Stimulated activated naive B cell treated with anti-CD40 and anti-IgM and Interleukin-4, amounts not matched to agents 10 μg/mL and 1 μg/mL and 100 μg/mL, for 72 hours (primary cell): ENCODE data around the gene FOXP1.

ENCODE experiments used
- ATAC-seq, 2 donors: fragments of 150-1000 bp; cut with Tn5 transposase; replicated peaks; 2 replicates each; pipeline ENCODE4 v1.10.0; 2021; ENCODE audit warnings: moderate library complexity in 1 of 2
- DNase-seq: peaks from one replicate; pipeline ENCODE4 v3.0.0; 2021
- H3K27ac Mint-ChIP-seq: one replicate; pipeline ENCODE4 v1.8.0; 2022; ENCODE audit warnings: mild to moderate bottlenecking, mixed read lengths
- H3K27me3 Mint-ChIP-seq, 2 donors: one replicate each; pipeline ENCODE4 v1.8.0; 2022; ENCODE audit warnings: mixed read lengths in 2 of 2
- H3K36me3 Mint-ChIP-seq, 2 donors: one replicate each; pipeline ENCODE4 v1.8.0; 2022; ENCODE audit warnings: mixed read lengths in 2 of 2, mild to moderate bottlenecking in 1 of 2
- H3K4me1 Mint-ChIP-seq, 2 donors: one replicate each; pipeline ENCODE4 v1.8.0; 2022; ENCODE audit warnings: mixed read lengths in 2 of 2, mild to moderate bottlenecking in 1 of 2
- H3K4me3 Mint-ChIP-seq, 2 donors: one replicate each; pipeline ENCODE4 v1.8.0; 2022; ENCODE audit warnings: mild to moderate bottlenecking in 2 of 2, mixed read lengths in 2 of 2, moderate library complexity in 1 of 2
- H3K9me3 Mint-ChIP-seq, 2 donors: one replicate each; pipeline ENCODE4 v1.8.0; 2022; ENCODE audit warnings: mixed read lengths in 2 of 2, mild to moderate bottlenecking in 1 of 2

The FOXP1 gene

GRCh38 chr3:71392251-71392650 lies 191.3 kb downstream of the FOXP1 start:
- H3K4me1 Mint-ChIP-seq: peaks cover 39 to 74% of the 10 kb centered on the region in 2 donors
- peak; percentile 65 to 68 for ATAC-seq

GRCh38 chr3:71391361-71391760 lies 192.2 kb downstream of the FOXP1 start:
- Mint-ChIP-seq H3K27me3 (no peaks in the 10 kb centered on the region), H3K27ac (peak overlapping the region; percentile 94), H3K9me3 (no peaks in the 10 kb centered on the region), H3K4me1 (peaks cover 42 to 77% of the 10 kb centered on the region in 2 donors), H3K4me3 (peak overlapping the region; percentile 74 to 76), H3K36me3 (peaks cover 4 to 8% of the 10 kb centered on the region in 2 donors)
- ATAC-seq: peak in 1 of 2 donors; percentile 21
- no peak for DNase-seq

More at GRCh38 chr3:71392251-71392650, 191.3 kb downstream of the FOXP1 start:
- Mint-ChIP-seq H3K27ac (peak overlapping the region; percentile 97), H3K27me3 (no peaks in the 10 kb centered on the region), H3K9me3 (no peaks in the 10 kb centered on the region), H3K36me3 (peaks cover 2 to 4% of the 10 kb centered on the region in 2 donors), H3K4me3 (peak overlapping the region; percentile 73 to 76)
- DNase-seq: no peak

- ATAC-seq: no peak
- Mint-ChIP-seq H3K4me1 (peaks cover 41 to 77% of the 10 kb centered on the region in 2 donors), H3K36me3 (peaks cover 8 to 10% of the 10 kb centered on the region in 2 donors), H3K9me3 (no peaks in the 10 kb centered on the region), H3K27ac (peak overlapping the region; percentile 92), H3K27me3 (no peaks in the 10 kb centered on the region), H3K4me3 (peak overlapping the region; percentile 71 to 75)
- no peak for DNase-seq
Observed at GRCh38 chr3:71389911-71390573, 193.5 kb downstream of the FOXP1 start.

- Mint-ChIP-seq H3K27me3 (no peaks in the 10 kb centered on the region), H3K9me3 (no peaks in the 10 kb centered on the region), H3K36me3 (peaks cover 8 to 12% of the 10 kb centered on the region in 2 donors), H3K4me3 (peak overlapping the region; percentile 19 to 44), H3K27ac (peak overlapping the region; percentile 51), H3K4me1 (peaks cover 48 to 82% of the 10 kb centered on the region in 2 donors)
- ATAC-seq (peak in 1 of 2 donors; percentile 2), DNase-seq (no peak)
Observed at GRCh38 chr3:71389191-71389590, 194.3 kb downstream of the FOXP1 start.

- no peaks in the 10 kb centered on the region for H3K27me3 Mint-ChIP-seq
- peaks cover 47 to 82% of the 10 kb centered on the region in 2 donors for H3K4me1 Mint-ChIP-seq
- H3K9me3 Mint-ChIP-seq: peaks cover under 1 to 2% of the 10 kb centered on the region in 2 donors
Observed at GRCh38 chr3:71388535-71389120, 194.9 kb downstream of the FOXP1 start.

GRCh38 chr3:71387586-71387985 lies 195.9 kb downstream of the FOXP1 start:
- Mint-ChIP-seq H3K9me3 (peaks cover 5% of the 10 kb centered on the region in 2 donors), H3K4me1 (peaks cover 55 to 87% of the 10 kb centered on the region in 2 donors), H3K4me3 (peak overlapping the region; percentile 65 to 77), H3K27me3 (no peaks in the 10 kb centered on the region), H3K27ac (peak overlapping the region; percentile 95), H3K36me3 (peaks cover 16 to 24% of the 10 kb centered on the region in 2 donors)
- ATAC-seq: no peak
- no peak for DNase-seq

More at GRCh38 chr3:71388535-71389120, 194.9 kb downstream of the FOXP1 start:
- DNase-seq: no peak
- H3K36me3 Mint-ChIP-seq: peaks cover 9 to 15% of the 10 kb centered on the region in 2 donors
- peak; percentile 53 to 62 for ATAC-seq
- H3K27ac Mint-ChIP-seq: peak overlapping the region; percentile 95
- H3K4me3 Mint-ChIP-seq: peak overlapping the region; percentile 65 to 77

GRCh38 chr3:71384837-71385716 lies 198.5 kb downstream of the FOXP1 start:
- ATAC-seq (no peak), DNase-seq (no peak)
- no peaks in the 10 kb centered on the region for H3K27me3 Mint-ChIP-seq
- peaks cover 19 to 32% of the 10 kb centered on the region in 2 donors for H3K36me3 Mint-ChIP-seq
- H3K9me3 Mint-ChIP-seq: peaks cover 5% of the 10 kb centered on the region in 2 donors
- H3K4me1 Mint-ChIP-seq: peaks cover 43 to 82% of the 10 kb centered on the region in 2 donors
- peak overlapping the region; percentile 71 for H3K4me3 Mint-ChIP-seq
- peak overlapping the region; percentile 93 for H3K27ac Mint-ChIP-seq

GRCh38 chr3:71384388-71384787 lies 199.1 kb downstream of the FOXP1 start:
- peaks cover 5% of the 10 kb centered on the region in 2 donors for H3K9me3 Mint-ChIP-seq
- H3K27me3 Mint-ChIP-seq: no peaks in the 10 kb centered on the region
- DNase-seq (no peak), ATAC-seq (peak; percentile 19 to 25)
- peaks cover 19 to 32% of the 10 kb centered on the region in 2 donors for H3K36me3 Mint-ChIP-seq
- peaks cover 44 to 85% of the 10 kb centered on the region in 2 donors for H3K4me1 Mint-ChIP-seq
- peak overlapping the region; percentile 93 for H3K27ac Mint-ChIP-seq
- H3K4me3 Mint-ChIP-seq: peak overlapping the region; percentile 71

- H3K27me3 Mint-ChIP-seq: no peaks in the 10 kb centered on the region
- H3K4me1 Mint-ChIP-seq: peaks cover 34 to 86% of the 10 kb centered on the region in 2 donors
- H3K4me3 Mint-ChIP-seq: no peak overlapping the region
- DNase-seq: no peak
- ATAC-seq: no peak
- peak overlapping the region; percentile 34 for H3K27ac Mint-ChIP-seq
- H3K36me3 Mint-ChIP-seq: peaks cover 11 to 26% of the 10 kb centered on the region in 2 donors
- peaks cover 5% of the 10 kb centered on the region in 2 donors for H3K9me3 Mint-ChIP-seq
Observed at GRCh38 chr3:71380096-71380495, 203.4 kb downstream of the FOXP1 start.

- peaks cover 2 to 3% of the 10 kb centered on the region in 2 donors for H3K9me3 Mint-ChIP-seq
- peaks cover 26 to 76% of the 10 kb centered on the region in 2 donors for H3K4me1 Mint-ChIP-seq
- DNase-seq (no peak), ATAC-seq (no peak)
- peaks cover 9 to 19% of the 10 kb centered on the region in 2 donors for H3K36me3 Mint-ChIP-seq
- H3K27me3 Mint-ChIP-seq: no peaks in the 10 kb centered on the region
- no peak overlapping the region for H3K27ac Mint-ChIP-seq
- no peak overlapping the region for H3K4me3 Mint-ChIP-seq
Observed at GRCh38 chr3:71378509-71378908, 205.0 kb downstream of the FOXP1 start.

GRCh38 chr3:71376911-71377310 lies 206.6 kb downstream of the FOXP1 start:
- Mint-ChIP-seq H3K27ac (peak overlapping the region; percentile 67), H3K4me3 (no peak overlapping the region)

GRCh38 chr3:71376503-71376902 lies 207.0 kb downstream of the FOXP1 start:
- H3K27ac Mint-ChIP-seq: peak overlapping the region; percentile 67
- H3K9me3 Mint-ChIP-seq: no peaks in the 10 kb centered on the region
- no peak overlapping the region for H3K4me3 Mint-ChIP-seq
- H3K27me3 Mint-ChIP-seq: no peaks in the 10 kb centered on the region
- H3K36me3 Mint-ChIP-seq: peaks cover 4 to 14% of the 10 kb centered on the region in 2 donors
- H3K4me1 Mint-ChIP-seq: peaks cover 25 to 75% of the 10 kb centered on the region in 2 donors
- ATAC-seq: peak; percentile 39 to 47
- no peak for DNase-seq

More at GRCh38 chr3:71376911-71377310, 206.6 kb downstream of the FOXP1 start:
- Mint-ChIP-seq H3K4me1 (peaks cover 25 to 73% of the 10 kb centered on the region in 2 donors), H3K27me3 (no peaks in the 10 kb centered on the region), H3K9me3 (no peaks in the 10 kb centered on the region), H3K36me3 (peaks cover 3 to 11% of the 10 kb centered on the region in 2 donors)
- no peak for DNase-seq
- ATAC-seq: peak; percentile 89 to 90

GRCh38 chr3:71374582-71374981 lies 208.9 kb downstream of the FOXP1 start:
- Mint-ChIP-seq H3K4me1 (peaks cover 29 to 77% of the 10 kb centered on the region in 2 donors), H3K4me3 (no peak overlapping the region), H3K27ac (peak overlapping the region; percentile 56), H3K27me3 (no peaks in the 10 kb centered on the region), H3K9me3 (no peaks in the 10 kb centered on the region), H3K36me3 (peaks cover 8 to 11% of the 10 kb centered on the region in 2 donors)
- DNase-seq (no peak), ATAC-seq (no peak)
